HG03442 (cell line): ENCODE results near the gene RAI14.
"Not testable (repeated sequence)": the region's sequence is repeated elsewhere in the genome, so short reads cannot be mapped to it uniquely, and the experiment has no call there.

Source experiments
- ATAC-seq: cut with Tn5 transposase; IDR thresholded peaks from one replicate; pipeline ENCODE4 v1.9.1; 2021; ENCODE audit warnings: mild to moderate bottlenecking, moderate library complexity; ENCODE audit not compliant: unreplicated experiment

The RAI14 gene

DNA sequence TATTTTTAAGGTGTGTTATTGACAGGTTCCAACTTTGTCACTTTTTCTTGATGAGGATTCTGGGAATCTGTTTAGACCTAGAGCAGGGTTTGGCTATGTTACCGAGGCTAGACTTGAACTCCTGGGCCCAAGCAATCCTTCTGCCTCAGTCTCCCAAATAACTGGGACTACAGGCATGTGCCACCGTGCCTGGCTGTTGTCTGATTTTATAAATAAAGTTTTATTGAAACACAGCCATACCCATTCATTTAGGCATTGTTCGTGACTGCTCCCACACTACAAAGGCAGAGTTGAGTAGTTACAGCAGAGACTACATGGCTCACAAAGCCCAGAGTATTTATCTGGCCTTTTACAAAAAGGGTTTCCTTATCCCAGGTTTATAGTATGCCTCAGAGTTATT lies 102.4 kb downstream of the RAI14 start:
- no peak for ATAC-seq

DNA sequence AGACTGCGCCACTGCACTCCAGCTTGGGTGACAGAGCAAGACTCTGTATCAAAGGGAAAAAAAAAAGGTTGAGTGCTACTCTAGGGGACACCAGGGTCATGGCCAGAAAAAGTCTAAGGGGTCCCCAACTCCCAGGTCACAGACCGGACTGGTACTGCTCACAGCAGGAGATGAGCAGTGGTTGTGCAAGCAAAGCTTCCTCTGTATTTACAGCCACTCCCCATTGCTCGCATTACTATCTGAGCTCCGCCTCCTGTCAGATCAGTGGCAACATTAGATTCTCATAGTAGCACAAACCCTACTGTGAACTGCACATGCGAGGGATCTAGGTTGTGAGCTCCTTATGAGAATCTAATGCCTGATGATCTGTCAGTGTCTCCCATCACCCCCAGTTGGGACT lies 103.1 kb downstream of the RAI14 start:
- not testable (repeated sequence) for ATAC-seq

DNA sequence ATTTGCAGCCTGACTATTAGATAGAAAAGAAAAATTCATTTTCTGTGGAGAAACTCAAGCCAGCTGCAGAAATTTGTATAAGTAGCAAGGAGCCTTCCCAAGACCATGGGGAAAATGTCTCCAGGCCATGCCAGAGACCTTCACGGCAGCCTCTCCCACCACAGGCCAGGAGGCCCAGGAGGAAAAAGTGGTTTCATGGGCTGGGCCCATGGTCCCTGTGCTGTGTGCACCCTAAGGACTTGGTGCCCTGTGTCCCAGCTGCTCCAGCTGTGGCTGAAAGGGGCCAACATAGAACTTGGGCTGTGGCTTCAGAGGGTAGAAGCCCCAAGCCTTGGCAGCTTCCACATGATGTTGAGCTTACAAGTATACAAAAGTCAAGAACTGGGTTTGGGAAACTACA lies 109.5 kb downstream of the RAI14 start:
- ATAC-seq, result no peak

DNA sequence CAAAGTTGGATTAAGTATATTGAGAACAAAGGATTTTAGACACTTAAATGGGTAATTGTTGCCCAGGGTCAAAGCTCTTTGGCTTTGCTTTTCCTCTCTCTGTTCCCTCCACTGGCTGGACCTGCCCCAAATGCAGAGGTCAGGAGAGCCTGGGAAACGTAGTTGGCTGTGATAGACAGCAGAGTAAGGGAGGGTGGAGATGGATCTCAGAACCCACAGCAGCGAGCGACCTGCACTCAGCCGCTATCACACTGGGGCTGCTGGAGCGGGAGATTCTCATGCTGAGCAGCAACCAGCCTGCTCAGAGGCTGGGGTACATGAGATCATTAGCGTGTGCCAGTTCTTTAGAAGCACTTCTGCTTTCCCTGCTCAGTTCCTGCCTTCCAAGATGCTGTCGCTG lies 111.1 kb downstream of the RAI14 start:
- no peak for ATAC-seq

DNA sequence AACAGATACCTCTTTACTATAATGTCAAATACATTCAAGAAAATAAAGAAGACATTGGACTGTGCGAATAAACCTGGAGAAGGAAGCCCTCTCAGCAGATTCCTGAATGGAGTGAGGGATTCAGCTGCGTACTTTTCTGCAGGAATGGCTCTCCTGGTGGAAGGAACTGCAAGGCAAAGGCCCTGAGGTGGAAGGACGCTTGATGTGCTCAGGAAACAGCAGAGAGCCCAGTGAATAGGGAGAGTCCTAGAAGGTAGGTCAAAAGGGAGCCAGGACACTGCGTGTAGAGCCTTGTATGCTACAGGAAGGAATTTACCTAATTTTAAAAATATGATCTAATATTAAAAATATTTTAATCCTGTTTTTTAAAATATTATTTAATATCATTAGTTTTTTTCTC lies 114.4 kb downstream of the RAI14 start:
- ATAC-seq, result no peak

DNA sequence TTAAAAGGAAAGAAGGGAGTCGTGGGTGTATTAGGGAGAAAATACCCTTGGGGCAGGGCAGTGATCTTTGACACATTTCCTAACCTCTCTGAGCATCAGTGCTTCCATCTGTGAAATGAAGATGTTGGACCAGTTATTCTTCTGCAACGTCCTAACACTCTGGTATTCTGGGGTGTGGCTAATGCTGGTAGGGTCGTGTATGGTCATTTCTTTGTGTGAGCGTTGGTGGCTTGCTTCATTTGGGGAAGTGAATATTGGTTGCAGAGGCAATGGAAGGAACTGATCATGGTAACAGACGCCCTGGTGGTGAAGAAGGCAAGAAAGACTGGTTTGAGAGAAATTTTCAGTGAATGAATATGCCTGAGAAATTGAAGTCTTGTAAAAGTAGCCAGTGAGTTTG lies 114.9 kb downstream of the RAI14 start:
- ATAC-seq, result no peak

DNA sequence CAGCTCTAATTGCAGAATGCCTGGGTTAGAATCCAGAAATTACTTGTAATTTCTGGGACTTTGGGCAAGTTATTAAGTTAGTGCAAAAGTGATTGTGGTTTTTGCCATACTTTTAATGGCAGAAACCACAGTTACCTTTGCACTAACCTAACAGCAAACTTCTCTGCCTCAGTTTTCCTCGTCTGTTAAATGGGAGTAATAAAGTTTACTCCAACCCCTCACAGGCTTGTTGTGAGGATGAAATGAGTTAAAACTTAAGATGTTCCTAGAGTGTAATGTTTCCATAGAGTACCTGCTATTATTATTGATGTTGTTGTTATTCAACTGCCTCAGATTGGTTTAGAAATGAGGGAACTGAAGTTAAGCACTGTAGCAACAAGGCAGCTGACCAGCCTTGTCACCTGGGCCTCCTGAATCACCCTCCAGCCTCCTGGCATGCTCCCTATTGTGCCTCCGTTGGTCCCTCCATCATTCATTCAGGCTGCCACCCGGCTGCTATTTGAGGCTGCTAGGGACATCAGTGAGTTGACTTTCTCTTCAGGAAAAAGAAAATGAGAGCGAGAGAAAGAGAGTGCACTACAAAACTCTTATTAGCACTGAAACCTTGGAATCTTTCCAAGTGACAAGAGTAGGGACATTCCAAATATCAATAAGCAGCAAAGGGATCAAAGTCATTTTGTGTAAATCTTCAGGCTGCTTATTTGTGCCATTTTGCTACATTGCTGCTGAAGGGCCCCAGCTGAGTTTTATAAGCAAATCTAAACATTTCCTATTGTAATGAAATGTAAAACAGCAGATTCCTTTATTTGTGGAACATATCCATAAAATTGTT lies 116.4 kb downstream of the RAI14 start:
- ATAC-seq, result no peak

DNA sequence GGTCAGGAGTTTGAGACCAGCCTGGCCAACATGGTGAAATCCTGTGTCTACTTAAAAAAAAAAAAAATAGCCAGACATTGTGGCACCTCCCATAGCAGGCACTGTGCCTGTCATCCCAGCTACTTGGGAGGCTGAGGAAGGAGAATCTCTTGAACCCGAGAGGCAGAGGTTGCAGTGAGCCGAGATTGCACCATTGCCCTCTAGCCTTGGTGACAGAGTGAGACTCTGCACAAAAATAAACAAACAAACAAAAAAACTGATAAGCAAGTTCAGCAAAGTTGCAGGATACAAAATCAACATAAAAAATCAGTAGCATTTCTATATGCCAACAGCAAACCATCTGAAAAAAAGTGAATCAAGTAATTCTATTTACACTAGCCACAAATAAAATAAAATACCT lies 118.0 kb downstream of the RAI14 start:
- no peak for ATAC-seq

DNA sequence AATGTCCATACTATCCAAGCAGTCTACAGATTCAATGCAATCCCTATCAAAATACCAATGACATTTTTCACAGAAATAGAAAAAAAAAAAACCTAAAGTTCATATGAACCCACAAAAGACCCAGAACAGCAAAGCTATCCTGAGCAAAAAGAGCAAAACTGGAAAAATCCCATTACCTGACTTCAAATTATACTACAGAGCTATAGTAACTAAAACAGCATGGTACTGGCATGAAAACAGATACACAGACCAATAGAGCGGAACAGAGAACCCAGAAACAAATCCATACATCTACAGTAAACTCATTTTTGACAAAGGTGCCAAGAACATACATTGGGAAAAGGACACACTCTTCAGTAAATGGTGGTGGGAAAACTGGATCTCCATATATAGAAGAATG lies 118.5 kb downstream of the RAI14 start:
- not testable (repeated sequence) for ATAC-seq

DNA sequence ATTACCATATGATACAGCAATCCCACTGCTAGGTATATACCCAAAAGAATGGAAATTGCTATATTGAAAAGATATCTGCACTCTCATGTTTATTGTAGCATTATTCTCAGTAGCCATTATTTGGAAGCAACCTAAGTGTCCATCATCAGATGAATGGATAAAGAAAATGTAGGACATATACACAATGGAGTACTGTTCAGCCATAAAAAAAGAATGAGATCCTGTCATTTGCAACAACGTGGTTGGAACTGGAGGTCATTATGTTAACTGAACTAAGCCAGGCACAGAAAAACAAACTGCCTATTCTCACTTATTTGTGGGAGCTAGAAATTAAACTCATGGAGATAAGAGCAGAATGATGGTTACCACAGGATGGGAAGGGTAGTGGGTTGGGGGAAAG lies 119.8 kb downstream of the RAI14 start:
- ATAC-seq, result no peak

DNA sequence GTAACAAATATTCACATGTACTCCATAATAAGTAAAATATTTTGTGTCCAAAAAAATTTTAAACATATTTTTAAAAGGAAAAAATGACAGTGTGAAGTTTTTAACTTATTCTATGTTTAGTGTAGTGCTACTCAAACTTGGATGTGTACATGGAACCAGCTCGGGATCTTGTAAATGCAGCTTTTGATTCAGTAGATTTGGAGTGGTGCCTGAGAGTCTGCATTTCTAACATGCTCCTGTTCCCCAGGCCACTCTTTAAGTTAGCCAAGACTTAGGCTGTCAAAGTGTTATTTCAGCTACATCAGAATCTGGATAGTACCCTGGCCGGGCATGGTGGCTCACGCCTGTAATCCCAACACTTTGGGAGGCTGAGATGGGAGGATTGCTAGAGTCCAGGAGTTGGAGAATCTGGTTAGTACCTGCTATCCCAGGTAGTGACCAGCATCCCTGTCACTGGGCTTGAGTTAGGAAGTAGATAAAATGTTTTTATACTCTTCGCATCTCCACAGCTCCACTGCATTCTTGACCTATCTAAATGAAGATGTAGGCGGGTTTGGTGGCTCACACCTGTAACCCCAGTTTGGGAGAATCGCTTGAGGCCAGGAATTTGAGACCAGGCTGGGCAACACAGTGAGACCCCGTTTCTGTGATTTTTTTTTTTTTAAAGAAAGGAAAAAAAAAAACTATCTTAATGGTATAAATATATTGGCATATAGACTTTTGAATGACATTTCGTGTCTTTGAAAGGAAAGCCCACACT lies 122.1 kb downstream of the RAI14 start:
- ATAC-seq, result no peak

DNA sequence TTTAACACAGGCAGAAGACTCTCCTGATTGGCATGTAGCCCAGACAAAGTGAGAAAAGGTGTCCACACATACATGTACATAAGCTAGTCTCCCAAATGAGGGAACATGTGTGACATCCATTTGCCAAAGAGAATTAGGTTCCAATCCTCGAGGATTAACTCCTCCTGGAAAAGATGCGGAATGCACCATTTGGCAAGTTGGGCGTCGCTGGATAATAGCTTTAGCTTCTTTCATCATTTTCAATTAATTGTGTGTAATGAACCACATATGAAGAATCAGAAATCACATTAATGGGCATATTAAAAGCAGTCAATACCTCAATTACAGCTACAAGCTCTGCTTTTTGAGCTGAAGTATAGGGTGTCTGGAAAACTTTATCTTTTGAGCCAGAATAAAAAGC lies 127.8 kb downstream of the RAI14 start:
- ATAC-seq, result not testable (repeated sequence)

DNA sequence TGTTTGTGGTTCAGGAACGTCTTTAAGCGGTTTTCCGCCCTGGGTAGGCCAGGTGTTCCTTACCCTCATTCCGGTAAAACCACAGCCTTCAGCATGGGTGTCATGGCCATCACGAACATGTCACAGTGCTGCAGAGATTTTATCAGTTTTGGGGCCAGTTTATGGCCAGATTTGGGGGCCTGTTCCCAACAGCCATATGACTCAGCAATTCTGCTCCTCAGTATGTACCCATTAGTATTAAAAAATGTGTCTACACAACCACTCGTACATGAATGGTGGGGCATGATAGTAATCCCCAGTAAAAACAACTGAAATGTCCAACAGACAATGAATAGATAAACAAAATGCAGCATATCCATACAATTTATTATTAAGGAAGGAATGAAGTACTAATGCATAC lies 130.9 kb downstream of the RAI14 start:
- no peak for ATAC-seq

DNA sequence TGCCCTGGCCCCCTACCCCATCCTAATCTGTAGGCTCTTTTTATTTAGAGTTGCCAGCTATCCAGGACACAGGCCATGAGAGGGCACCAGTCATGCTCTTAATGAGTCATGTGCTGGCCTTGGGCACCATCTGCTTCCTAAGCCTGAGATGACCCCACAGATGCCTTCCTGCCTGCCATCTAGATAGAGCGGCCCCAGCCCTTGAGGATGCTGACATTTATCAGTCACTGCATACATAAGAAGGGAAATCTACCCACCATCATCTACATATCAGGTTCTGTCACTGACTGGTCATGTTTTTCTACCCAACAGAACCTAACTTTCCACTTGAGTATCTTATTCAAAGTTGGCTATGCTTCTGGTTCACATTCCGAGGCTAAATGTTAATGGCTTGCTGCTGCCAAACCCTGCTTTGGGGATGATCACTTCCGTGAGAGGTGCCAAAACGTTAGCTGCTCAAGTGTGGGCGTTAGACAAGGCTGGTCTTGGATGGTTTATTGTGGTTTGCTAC lies 132.9 kb downstream of the RAI14 start:
- ATAC-seq, result no peak

DNA sequence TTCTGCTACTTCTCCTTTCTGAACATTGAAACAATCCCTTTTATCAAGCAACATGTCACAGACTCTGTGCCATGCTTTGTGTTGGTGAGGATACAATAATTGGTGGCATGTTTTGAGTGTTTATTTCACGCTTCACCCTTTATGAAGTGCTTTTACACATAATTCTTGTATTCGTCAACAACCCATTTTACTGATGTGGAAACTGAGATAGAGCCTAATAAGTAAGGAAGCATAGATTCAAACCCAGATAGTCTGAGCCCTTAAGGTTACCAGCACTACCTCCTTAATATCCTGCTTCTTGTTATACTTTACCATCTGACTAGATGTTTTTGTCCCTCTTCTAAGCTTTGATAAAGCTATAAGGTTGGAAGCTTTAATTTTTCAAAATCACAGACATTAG lies 133.5 kb downstream of the RAI14 start:
- ATAC-seq, result no peak

DNA sequence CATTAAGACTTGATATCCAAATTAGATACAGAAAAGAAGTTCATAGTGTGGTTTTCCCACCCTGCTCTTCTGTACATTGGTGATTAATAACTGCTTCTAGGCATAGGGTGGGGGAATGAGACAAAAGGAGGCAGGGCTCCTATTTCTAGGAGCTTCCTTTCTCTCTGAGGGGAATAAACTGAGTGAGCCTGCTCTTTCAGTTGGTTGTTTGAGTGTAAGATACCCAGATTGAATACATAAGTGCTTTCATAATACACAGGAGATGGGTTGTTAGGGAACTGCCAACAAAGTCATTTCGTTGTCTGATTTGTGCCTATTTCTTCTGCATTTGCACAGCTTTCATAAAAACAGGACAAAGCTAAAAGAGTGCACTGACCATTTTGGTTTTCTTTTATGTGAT lies 133.9 kb downstream of the RAI14 start:
- no peak for ATAC-seq

DNA sequence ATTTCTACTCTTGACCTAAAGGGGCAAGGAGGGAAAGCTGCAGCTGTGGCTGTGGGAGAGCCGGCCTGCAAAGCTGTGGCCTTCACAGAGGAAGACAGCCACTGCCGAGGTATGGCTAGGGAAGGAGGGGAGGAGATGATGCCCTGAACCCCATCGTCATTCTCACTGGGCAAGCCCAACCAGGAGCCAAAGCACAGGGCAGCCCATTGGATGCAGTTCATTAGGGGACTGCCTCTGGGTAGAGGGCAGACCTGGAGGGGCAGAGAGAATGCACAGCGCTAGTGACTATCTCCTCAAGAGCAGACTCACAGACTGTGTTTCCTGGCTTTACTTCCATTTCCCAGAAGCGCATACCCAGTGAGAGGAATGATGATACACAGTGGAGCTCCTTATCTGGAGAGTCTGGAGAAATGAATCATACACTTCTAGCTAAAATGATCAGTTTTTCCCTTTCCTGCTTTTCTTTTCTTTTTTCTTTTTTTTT lies 135.7 kb downstream of the RAI14 start:
- no peak for ATAC-seq

DNA sequence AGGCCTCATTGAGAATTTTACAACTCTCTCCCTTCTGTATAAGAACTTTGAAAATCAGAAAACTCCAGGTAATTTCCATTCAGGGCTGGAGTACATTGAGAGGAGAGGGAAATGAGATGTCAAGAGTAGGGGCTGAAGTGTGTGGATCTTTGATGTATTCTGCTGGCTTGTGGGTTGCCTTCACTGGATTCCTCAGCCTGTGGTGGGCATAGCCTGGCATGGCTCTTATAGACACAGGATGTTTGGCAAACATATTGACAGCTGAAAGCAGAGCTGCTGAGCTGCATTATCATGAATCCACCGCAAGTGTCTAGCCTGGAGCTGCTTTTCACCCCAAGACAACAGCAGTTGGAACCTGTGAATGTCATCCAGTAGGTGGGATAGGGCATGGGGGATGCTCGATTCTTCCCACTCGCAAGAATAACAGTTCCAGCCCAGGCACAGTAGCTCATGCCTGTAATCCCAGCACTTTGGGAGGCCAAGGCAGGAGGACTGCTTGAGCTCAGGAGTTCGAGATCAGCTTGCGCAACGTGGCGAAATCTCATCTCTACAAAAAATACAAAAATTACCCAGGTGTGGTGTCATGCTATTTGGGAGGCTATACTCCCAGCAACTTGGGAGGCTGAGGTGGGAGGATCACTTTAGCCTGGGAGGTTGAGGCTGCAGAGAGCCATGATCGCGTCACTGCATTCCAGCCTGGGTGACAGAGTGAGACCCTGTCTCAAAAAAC lies 146.9 kb downstream of the RAI14 start:
- no peak for ATAC-seq

DNA sequence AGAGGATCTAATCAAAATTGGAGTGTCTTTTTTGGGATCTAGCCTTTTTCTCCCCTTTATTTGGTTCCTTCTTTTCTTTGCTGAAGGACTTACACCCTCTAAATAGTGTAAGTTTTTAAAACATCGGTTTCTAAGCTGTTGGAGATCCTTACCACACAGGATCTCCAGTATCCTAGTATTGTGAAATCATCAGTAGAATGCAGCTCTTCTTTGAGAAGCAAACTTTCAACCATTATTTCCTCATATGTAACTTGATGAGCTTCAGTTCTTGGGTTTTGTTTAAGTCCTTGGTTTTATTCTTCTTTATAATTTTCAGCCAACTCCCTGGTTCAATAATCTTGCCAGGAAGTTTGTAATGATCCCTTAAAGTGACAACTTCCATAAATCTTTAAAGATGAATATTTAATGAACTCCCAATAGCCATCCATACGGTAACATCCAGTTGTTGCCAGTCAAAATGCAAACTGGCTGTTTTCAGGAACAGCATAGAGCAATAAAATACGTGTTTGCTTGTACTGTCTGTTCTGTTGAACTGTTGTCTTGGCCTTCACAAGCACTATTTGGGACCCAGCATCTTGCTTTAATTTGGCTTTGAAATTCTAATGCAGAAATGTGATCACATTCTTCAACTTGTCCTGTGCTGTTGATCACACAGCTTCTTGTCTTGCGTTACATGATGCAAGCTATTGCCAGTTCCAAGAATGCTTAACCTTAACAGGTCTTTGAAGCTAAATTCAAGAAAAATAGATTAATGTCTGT lies 148.0 kb downstream of the RAI14 start:
- no peak for ATAC-seq

DNA sequence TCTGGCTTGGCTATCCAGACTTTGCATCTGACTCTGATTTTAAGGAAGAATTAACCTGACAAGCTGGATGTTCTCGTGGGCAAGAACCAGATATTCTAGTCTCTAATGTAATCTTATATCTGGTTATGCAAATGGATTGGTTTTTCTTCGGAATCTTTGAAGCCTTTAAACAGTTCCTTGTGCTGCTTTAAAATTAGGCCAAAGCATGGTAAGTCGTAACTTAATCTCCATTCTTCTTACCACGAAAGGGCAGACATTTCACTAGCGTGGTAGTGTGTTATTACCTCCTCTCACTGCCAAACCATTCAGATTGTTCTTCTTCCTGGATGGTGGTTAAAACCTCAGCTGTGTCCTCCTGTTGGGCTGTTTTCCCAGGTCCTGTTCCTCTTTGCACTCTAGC lies 148.8 kb downstream of the RAI14 start:
- ATAC-seq, result no peak

DNA sequence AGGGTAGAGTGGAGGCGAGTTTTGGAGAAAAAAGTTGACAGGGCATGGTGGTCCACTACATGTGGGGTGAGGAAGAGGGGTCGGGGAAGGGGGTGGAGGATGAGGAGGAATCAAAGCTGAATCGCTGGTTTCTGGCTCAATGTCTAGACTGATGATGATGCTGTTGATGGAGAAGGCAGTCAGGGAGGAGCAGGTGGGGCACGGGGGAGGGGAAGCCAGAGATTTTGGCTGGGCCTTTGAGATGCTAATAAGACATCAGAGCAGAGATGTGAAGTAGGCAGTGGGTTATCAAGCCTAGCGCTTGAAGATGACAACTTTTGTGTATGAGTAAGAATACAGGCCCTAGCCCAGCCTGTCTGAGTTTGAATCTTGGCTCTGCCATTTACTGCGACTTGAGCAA lies 150.4 kb downstream of the RAI14 start:
- no peak for ATAC-seq
